ENCODE data around the gene SPEF1. TPM values are rescaled to one million over a fixed set of nuclear protein-coding genes. Genes with fewer than 3 reads are reported as not detected.

The SPEF1 gene
- total and polyA plus RNA-seq, 2 of the 13 experiments (the other 11 are each of a cell fraction or from before 2014, with no cell fraction given): 0.11 to 0.27 TPM

DNA sequence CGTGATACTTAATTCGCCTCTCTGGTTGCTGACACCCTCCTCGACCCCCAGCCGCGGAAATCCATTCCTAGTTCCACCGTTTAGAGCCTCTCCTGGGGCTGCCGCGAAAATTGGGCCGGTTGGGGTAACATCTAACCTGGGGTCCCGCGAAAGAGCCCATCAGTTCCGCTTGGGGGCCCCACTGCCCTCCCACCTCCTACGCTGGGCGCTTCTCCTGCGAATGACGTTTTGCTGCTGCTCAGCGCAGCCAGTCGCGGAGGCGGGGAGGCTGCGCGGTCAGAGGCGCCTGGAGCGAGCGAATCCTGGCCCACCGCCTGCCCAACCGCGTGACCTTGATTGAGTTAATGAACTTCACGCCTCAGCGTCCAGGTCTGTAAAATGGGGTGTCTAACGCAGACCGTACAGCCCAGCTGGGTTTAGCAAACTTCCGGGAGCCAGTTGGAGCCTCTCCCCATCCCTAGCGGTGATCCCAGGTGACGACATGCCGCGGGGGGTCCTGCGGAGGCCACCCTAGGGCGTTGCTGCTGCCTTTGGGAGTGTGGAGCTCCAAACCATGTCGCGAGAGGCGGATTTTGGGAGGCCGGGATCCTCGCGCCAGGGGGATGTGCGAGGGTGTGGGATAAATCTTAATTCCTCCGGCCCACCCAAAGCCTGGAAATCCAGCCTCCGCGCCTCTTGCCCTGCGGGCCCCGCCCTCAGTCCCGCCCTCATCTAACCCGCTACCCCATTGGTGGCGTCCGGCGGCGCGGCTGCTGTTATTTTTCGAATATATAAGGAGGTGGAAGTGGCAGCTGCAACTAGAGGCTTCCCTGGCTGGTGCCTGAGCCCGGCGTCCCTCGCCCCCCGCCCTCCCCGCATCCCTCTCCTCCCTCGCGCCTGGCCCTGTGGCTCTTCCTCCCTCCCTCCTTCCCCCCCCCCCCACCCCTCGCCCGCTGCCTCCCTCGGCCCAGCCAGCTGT is 14.5 kb upstream of the SPEF1 start, which contains the start of gene CDC25B:
Gene CDC25B (plus strand): TSS at position 800 of the 958 bp plus-strand sequence. CDS start 222 bp downstream, outside the sequence.
- ChIA-PET POLR2A (interaction anchor here (0.7 to 3.1 kb wide), 7 partner anchors 9 to 905 kb away, joined by 3 to 31 read pairs (median 5); partner anchors contain the start of genes ADISSP, AP5S1, CENPB and SPEF1), CTCF (ENCODE audit: low intra/inter-chr PET ratio, low total read pairs) (interaction anchor here (1.4 kb wide), 2 partner anchors 9 to 22 kb away, joined by 3 read pairs; no protein-coding TSS in a partner anchor)
- DNase-seq (ENCODE audit: low spot score) (peak; percentile 91), FAIRE-seq (peak; percentile 49), ATAC-seq (peak; percentile 89)
- H3K79me2 ChIP-seq (ENCODE audit: insufficient read depth, low read length): peaks cover 20% of the 10 kb centered on the region
- intact Hi-C loops (cut with micrococcal nuclease; ENCODE audit: unreplicated experiment): no loop called here
- 43% methylated on average over 59 of the region's 69 CpGs for WGBS (ENCODE audit: low lambda C conversion rate)
- peak within 1 kb of the TSS; percentile 66 for H3K27ac ChIP-seq (ENCODE audit: extremely low read length, insufficient read depth, low read length)
- peaks cover 45% of the 10 kb centered on the region for H3K4me1 ChIP-seq (ENCODE audit: insufficient read depth, low read length)
- H4K20me1 ChIP-seq (ENCODE audit: insufficient read depth, low read length): no peaks in the 10 kb centered on the region
- peaks cover 6 to 12% of the 10 kb centered on the region in 2 experiments; a peak in 4 of 5 replicates for H3K36me3 ChIP-seq (replicated peaks in 1 of 2; ENCODE audit: control insufficient read depth in 1 of 2, insufficient read depth in 2 of 2, low read length in 2 of 2)
- H3K9me3 ChIP-seq (ENCODE audit: low read length): no peaks in the 10 kb centered on the region
- no peaks in the 10 kb centered on the region; a peak in 1 of 5 replicates for H3K27me3 ChIP-seq (ENCODE audit: control insufficient read depth in 1 of 2, insufficient read depth in 2 of 2, low read length in 2 of 2)
- H3K4me3 ChIP-seq (replicated peaks in 1 of 3; ENCODE audit: insufficient read depth in 1 of 3, low read depth in 2 of 3, low read length in 3 of 3): peak within 1 kb of the TSS; percentile 76 to 88 (median 85)
- H3K4me2 ChIP-seq (ENCODE audit: low read depth, low read length): peak within 1 kb of the TSS; percentile 97
- peak within 1 kb of the TSS; percentile 85 for H2AFZ ChIP-seq (ENCODE audit: low read length)
- TSS peak; percentile 89 for BruUV-seq (replicated peaks)
- peak within 1 kb of the TSS; percentile 77 for H3K9ac ChIP-seq (ENCODE audit: insufficient read depth, low read depth, low read length)
- in situ Hi-C loops (cut with HindIII; ENCODE audit: extremely low pct_ligation_motif_present, low pct_unique_long_range_greater_than_20kb): no loop called here
- TF ChIP-seq MAFK (conservative IDR thresholded peaks at IDR 0.05 in 1 of 2, IDR thresholded peaks at IDR 0.05 in 1 of 2; ENCODE audit: low read length in 2 of 2) (no peak), RBAK (CRISPR knock-in tag; IDR thresholded peaks at IDR 0.05) (no peak), ISL2 (CRISPR knock-in tag; IDR thresholded peaks at IDR 0.05) (peak; percentile 21; the same call in 1 of the 2 replicates), ZNF256 (CRISPR knock-in tag; conservative IDR thresholded peaks at IDR 0.05) (no peak), CEBPG (CRISPR knock-in tag; IDR thresholded peaks at IDR 0.05) (peak; percentile 45; the same call in 1 of the 2 replicates), ZNF17 (CRISPR knock-in tag; IDR thresholded peaks at IDR 0.05) (no peak), ZNF34 (CRISPR knock-in tag; IDR thresholded peaks at IDR 0.05; ENCODE audit: borderline replicate concordance) (peak; percentile 76; the same call in 1 of the 2 replicates), BORCS8-MEF2B (CRISPR knock-in tag; IDR thresholded peaks at IDR 0.05) (peak; percentile 67), NCOR1 (IDR thresholded peaks at IDR 0.05; ENCODE audit: borderline replicate concordance, low read length) (peak; percentile 66; the same call in 1 of the 2 replicates), TP53 (CRISPR knock-in tag; conservative IDR thresholded peaks at IDR 0.05) (no peak), HNRNPL (IDR thresholded peaks at IDR 0.05; ENCODE audit: low read depth, low read length) (0 out of 2 replicates have a peak, but pooled peaks have one; percentile 38), ZNF274 (CRISPR knock-in tag; IDR thresholded peaks at IDR 0.05) (no peak), BCL6 (CRISPR knock-in tag; IDR thresholded peaks at IDR 0.05) (no peak), POLR2AphosphoS2 (IDR thresholded peaks at IDR 0.05; ENCODE audit: low read depth, low read length) (no peak), FIP1L1 (IDR thresholded peaks at IDR 0.05; ENCODE audit: borderline replicate concordance, insufficient read depth, low read depth, low read length) (no peak), SAP130 (CRISPR knock-in tag; IDR thresholded peaks at IDR 0.05; ENCODE audit: low read depth) (peak; percentile 97)
- TF ChIP-seq, protein P1, sequence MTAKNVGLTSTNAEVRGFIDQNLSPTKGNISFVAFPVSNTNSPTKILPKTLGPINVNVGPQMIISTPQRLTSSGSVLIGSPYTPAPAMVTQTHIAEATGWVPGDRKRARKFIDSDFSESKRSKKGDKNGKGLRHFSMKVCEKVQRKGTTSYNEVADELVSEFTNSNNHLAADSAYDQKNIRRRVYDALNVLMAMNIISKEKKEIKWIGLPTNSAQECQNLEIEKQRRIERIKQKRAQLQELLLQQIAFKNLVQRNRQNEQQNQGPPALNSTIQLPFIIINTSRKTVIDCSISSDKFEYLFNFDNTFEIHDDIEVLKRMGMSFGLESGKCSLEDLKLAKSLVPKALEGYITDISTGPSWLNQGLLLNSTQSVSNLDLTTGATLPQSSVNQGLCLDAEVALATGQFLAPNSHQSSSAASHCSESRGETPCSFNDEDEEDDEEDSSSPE (CRISPR knock-in tag; IDR thresholded peaks at IDR 0.05): peak; percentile 96
- TF ChIP-seq, protein P2, sequence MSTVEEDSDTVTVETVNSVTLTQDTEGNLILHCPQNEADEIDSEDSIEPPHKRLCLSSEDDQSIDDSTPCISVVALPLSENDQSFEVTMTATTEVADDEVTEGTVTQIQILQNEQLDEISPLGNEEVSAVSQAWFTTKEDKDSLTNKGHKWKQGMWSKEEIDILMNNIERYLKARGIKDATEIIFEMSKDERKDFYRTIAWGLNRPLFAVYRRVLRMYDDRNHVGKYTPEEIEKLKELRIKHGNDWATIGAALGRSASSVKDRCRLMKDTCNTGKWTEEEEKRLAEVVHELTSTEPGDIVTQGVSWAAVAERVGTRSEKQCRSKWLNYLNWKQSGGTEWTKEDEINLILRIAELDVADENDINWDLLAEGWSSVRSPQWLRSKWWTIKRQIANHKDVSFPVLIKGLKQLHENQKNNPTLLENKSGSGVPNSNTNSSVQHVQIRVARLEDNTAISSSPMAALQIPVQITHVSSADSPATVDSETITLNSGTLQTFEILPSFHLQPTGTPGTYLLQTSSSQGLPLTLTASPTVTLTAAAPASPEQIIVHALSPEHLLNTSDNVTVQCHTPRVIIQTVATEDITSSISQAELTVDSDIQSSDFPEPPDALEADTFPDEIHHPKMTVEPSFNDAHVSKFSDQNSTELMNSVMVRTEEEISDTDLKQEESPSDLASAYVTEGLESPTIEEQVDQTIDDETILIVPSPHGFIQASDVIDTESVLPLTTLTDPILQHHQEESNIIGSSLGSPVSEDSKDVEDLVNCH (CRISPR knock-in tag; IDR thresholded peaks at IDR 0.05): no peak; the same call in 1 of the 2 replicates
- TF ChIP-seq, protein P3, sequence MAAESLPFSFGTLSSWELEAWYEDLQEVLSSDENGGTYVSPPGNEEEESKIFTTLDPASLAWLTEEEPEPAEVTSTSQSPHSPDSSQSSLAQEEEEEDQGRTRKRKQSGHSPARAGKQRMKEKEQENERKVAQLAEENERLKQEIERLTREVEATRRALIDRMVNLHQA (CRISPR knock-in tag; IDR thresholded peaks at IDR 0.05): no peak
